Measurements from ENCODE around the gene TOR3A. TPM values are rescaled to one million over a fixed set of nuclear protein-coding genes. Genes with fewer than 3 reads are reported as not detected.

The TOR3A gene, protein sequence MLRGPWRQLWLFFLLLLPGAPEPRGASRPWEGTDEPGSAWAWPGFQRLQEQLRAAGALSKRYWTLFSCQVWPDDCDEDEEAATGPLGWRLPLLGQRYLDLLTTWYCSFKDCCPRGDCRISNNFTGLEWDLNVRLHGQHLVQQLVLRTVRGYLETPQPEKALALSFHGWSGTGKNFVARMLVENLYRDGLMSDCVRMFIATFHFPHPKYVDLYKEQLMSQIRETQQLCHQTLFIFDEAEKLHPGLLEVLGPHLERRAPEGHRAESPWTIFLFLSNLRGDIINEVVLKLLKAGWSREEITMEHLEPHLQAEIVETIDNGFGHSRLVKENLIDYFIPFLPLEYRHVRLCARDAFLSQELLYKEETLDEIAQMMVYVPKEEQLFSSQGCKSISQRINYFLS
- total RNA-seq = 33.5 and 34.7 TPM in 2 replicates

DNA sequence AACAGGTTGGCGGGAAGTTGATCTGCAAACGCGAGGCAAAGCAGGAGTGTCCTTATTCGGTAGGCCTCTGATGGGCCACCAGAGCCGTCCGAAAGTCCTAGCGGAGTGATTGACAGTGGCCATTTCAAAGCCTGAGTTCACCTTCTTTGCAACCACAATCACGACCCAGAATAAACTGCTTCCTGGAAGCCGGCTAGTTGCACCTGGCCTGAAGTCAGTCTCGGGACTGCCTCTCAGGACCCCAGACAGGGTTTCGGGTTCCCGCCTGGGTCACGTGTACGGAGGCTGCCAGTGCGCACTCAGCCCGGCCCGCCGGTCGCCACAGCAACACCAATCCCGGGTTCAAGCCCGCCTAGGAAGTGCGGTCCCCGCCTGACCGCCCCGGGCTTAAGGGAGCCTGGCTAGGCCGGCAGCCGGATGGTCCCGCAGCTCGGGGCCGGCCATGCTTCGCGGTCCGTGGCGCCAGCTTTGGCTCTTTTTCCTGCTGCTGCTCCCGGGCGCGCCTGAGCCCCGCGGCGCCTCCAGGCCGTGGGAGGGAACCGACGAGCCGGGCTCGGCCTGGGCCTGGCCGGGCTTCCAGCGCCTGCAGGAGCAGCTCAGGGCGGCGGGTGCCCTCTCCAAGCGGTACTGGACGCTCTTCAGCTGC lies at the start of gene TOR3A:
Gene TOR3A, plus strand, starts transcription at position 384 of the 646 bp plus-strand sequence. Its CDS starts 59 bp downstream, at position 443.

Other genes with a start within 250 kb of the TOR3A start
- gene ANGPTL1, start 211.0 kb upstream of the TOR3A start, total RNA-seq = not detected in 2 replicates
- gene FAM20B, start 56.2 kb upstream of the TOR3A start, total RNA-seq = 40.3 and 44.1 TPM in 2 replicates
- 38.3 and 68.5 TPM in 2 replicates for gene ABL2, start 147.6 kb downstream of the TOR3A start, total RNA-seq
- 10.9 and 33.8 TPM in 2 replicates for gene SOAT1, start 211.7 kb downstream of the TOR3A start, total RNA-seq